Type B pancreatic cell (in vitro differentiated cells): ENCODE results near the gene ODC1. TPM values are rescaled to one million over a fixed set of nuclear protein-coding genes. Genes with fewer than 3 reads are reported as not detected.

Experiments
- DNase-seq: peaks from one replicate; pipeline ENCODE4 v3.0.0; 2021; ENCODE audit warnings: mixed read lengths; ENCODE audit not compliant: unreplicated experiment; ENCODE audit errors: extremely low spot score
- H3K27ac Mint-ChIP-seq: 2 replicates; pipeline ENCODE4 v1.8.0; 2021; ENCODE audit warnings: mild to moderate bottlenecking, mixed read lengths
- H3K27me3 Mint-ChIP-seq: 2 replicates; pipeline ENCODE4 v1.8.0; 2021; ENCODE audit warnings: mixed read lengths
- H3K36me3 Mint-ChIP-seq: 2 replicates; pipeline ENCODE4 v1.8.0; 2021; ENCODE audit warnings: mixed read lengths
- H3K4me1 Mint-ChIP-seq: one replicate; pipeline ENCODE4 v1.8.0; 2021; ENCODE audit warnings: mixed read lengths; ENCODE audit not compliant: unreplicated experiment
- H3K4me3 Mint-ChIP-seq: 2 replicates; pipeline ENCODE4 v1.8.0; 2021; ENCODE audit warnings: mild to moderate bottlenecking, mixed read lengths
- H3K9me3 Mint-ChIP-seq: 2 replicates; pipeline ENCODE4 v1.8.0; 2021; ENCODE audit warnings: mixed read lengths
- total RNA-seq: library from RNA; stranded (reverse); gene quantifications from 2 replicates; pipeline ENCODE4 v1.2.1, GENCODE V29; 2021; ENCODE audit warnings: low replicate concordance
- TF ChIP-seq, protein P1 (sequence below): fragments of 200-600 bp; sonication (generic); conservative IDR thresholded peaks from 2 replicates; pipeline ENCODE4 v1.5.0; 2021; ENCODE audit warnings: antibody characterized with exemption, mild to moderate bottlenecking

ODC1 gene
- total RNA-seq, 1 donor from 2014 or later, result 135 TPM

DNA sequence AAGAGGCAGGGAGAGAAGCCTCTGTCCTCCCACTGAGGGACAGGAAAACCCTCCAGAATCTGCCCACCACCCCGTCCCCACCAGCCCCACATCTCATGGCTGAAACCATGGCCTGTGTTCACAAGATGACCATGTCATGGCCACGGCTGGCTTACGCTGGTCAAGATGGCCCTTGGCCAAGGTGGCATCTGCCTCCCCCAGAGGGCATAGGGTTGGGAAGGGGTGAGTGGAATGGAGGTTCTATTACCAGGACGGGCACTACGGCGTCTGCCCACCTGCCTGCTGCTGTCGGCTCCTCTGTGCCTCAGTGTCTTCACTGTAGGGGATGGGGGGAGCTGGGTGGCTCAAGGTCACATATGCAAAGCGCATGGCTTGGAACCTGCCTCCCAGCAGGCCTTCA is 19.8 kb downstream of the ODC1 start:
- no peaks in the 10 kb centered on the region for H3K9me3 Mint-ChIP-seq
- H3K36me3 Mint-ChIP-seq, result peaks cover 4% of the 10 kb centered on the region
- H3K27ac Mint-ChIP-seq, result no peak overlapping the region
- peaks cover 4% of the 10 kb centered on the region for H3K27me3 Mint-ChIP-seq
- TF ChIP-seq, protein P1, sequence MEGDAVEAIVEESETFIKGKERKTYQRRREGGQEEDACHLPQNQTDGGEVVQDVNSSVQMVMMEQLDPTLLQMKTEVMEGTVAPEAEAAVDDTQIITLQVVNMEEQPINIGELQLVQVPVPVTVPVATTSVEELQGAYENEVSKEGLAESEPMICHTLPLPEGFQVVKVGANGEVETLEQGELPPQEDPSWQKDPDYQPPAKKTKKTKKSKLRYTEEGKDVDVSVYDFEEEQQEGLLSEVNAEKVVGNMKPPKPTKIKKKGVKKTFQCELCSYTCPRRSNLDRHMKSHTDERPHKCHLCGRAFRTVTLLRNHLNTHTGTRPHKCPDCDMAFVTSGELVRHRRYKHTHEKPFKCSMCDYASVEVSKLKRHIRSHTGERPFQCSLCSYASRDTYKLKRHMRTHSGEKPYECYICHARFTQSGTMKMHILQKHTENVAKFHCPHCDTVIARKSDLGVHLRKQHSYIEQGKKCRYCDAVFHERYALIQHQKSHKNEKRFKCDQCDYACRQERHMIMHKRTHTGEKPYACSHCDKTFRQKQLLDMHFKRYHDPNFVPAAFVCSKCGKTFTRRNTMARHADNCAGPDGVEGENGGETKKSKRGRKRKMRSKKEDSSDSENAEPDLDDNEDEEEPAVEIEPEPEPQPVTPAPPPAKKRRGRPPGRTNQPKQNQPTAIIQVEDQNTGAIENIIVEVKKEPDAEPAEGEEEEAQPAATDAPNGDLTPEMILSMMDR, result no peak
- peaks cover 10% of the 10 kb centered on the region for H3K4me1 Mint-ChIP-seq
- H3K4me3 Mint-ChIP-seq, result no peak overlapping the region
- DNase-seq, result no peak

DNA sequence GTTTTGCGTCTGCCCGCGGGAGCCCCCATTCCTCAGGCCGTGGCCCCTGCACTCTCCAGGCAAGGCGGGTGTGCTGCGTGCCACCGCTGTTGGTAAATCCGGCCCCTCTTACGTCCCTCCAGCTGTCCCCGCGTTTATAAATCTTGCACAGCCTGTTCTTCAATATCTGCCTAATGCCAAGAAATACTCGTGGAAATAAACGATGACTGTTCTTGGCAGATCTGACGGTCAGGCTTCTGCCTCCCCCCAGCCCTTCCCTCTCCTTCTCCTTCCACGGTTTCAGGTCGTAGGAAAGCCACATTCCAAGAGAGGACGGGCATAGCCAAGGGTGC is 20.5 kb downstream of the ODC1 start:
- no peaks in the 10 kb centered on the region for H3K27me3 Mint-ChIP-seq
- DNase-seq, result no peak
- H3K36me3 Mint-ChIP-seq, result peaks cover 4% of the 10 kb centered on the region
- H3K27ac Mint-ChIP-seq, result no peak overlapping the region
- H3K9me3 Mint-ChIP-seq, result no peaks in the 10 kb centered on the region
- H3K4me3 Mint-ChIP-seq, result no peak overlapping the region
- peaks cover 5% of the 10 kb centered on the region for H3K4me1 Mint-ChIP-seq
- TF ChIP-seq, protein P1, result no peak

DNA sequence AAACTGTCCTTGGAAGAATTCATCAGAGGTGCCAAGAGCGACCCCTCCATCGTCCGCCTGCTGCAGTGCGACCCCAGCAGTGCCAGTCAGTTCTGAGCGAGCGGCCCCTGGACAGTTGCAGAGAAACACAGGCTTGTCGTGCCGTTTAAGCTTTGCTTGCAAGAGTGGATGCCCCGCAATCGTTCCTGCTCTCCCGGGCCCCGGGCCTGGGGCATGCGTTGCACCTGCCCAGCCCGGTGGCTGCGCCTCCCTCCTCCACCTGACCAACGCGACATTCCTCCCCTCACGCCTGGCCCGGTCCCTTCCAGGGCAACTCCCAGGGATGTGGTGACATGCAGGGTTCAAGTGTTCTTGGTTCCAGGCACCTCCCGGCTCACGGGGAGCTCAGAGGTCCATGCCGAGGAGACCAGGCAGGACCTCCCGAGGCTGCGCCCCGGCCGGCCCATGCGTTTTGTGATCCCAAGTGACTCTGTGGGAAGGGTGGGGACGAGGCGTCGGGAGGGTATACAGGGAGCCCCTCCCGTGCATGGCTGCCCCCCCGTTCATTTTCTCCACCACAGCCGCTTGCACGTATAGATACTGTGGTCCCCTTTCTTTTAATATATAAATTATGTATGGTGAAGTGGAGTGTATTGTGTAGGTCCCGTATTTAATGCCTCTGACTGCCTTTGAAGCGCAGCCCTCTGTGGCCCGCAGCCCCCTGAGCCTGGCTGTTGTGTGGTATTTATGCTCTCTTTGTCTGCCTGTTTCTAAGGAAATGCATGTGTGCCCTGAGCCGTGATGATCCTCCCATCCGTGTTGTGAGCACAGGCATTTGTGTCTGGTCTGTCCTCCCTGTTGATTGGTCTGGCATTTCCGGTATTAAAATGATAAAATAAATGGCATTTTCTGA is 21.2 kb downstream of the ODC1 start:
- no peak overlapping the region for H3K4me3 Mint-ChIP-seq
- DNase-seq, result no peak
- TF ChIP-seq, protein P1, result no peak
- peaks cover 4% of the 10 kb centered on the region for H3K36me3 Mint-ChIP-seq
- H3K27ac Mint-ChIP-seq, result no peak overlapping the region
- no peaks in the 10 kb centered on the region for H3K9me3 Mint-ChIP-seq
- no peaks in the 10 kb centered on the region for H3K27me3 Mint-ChIP-seq
- peaks cover 5% of the 10 kb centered on the region for H3K4me1 Mint-ChIP-seq

DNA sequence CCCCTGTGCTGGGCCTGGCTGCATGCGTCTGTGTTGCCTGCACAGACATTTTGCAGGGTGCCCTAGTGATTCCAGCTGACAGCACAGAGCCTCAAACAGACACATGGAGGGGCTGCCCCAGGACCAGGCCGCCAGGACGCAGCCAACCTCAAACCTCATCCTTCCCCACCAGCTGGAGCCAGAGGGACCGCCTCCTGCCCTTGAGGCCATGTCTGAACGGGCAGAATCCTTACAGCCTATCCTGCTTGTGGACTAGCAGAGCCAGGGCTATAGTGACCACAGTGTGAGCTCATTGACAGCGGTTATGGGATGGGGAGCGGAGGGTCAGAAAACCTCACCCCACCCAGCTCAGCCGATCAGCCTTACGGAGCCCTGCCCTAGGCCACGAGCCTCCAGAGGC is 22.4 kb downstream of the ODC1 start:
- H3K4me1 Mint-ChIP-seq, result peaks cover 5% of the 10 kb centered on the region
- peaks cover 4% of the 10 kb centered on the region for H3K36me3 Mint-ChIP-seq
- TF ChIP-seq, protein P1, result no peak
- no peaks in the 10 kb centered on the region for H3K27me3 Mint-ChIP-seq
- no peaks in the 10 kb centered on the region for H3K9me3 Mint-ChIP-seq
- no peak overlapping the region for H3K27ac Mint-ChIP-seq
- no peak overlapping the region for H3K4me3 Mint-ChIP-seq
- no peak for DNase-seq

DNA sequence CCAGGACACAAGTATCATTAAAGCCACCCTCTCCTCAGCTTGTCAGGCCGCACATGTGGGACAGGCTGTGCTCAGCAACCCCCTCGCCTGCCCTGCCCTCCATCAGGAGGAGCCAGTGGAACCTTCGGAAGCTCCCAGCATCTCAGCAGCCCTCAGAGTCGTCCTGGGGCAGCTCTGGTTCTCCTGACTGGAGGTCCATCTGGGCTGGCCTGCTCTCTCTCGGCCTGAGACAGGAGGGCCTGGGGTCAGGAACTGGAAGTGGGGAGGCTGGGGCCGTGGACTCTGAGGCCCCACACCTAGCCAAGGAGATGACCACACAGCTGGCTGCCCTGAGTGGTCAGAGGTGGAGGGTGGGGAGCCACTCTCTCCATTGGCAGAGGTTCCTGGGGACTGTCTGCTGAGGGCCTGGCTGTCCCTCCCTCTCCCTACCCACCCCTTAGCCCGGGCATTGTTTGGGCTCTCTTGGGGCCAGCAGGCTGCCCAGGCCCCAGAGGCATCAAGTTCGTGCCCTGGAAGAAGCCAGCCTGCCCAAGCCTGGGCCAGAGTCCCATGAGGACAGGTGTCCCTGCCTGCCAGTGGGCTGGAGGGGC is 23.1 kb downstream of the ODC1 start:
- Mint-ChIP-seq H3K4me1 (peaks cover 5% of the 10 kb centered on the region), H3K27ac (no peak overlapping the region)

More for the DNA sequence above, 23.1 kb downstream of the ODC1 start:
- Mint-ChIP-seq H3K36me3 (peaks cover 4% of the 10 kb centered on the region), H3K9me3 (no peaks in the 10 kb centered on the region), H3K4me3 (no peak overlapping the region), H3K27me3 (no peaks in the 10 kb centered on the region)
- TF ChIP-seq, protein P1, result no peak
- DNase-seq, result no peak
